GM12892 (cell line): ENCODE results near the gene SLAMF9.

Experiments used
- POLR2AphosphoS5 ChIP-seq: IDR thresholded peaks from 2 replicates; pipeline ENCODE4 v1.6.1; 2011; ENCODE audit warnings: low read depth, low read length, control low read depth
- TAF1 ChIP-seq: IDR thresholded peaks from 2 replicates; pipeline ENCODE4 v1.6.1; 2011; ENCODE audit warnings: low read depth, mild to moderate bottlenecking, control low read depth, low read length, borderline replicate concordance

- no peak for TF ChIP-seq TAF1
- no peak for TF ChIP-seq POLR2AphosphoS5
These were observed 18.2 kb downstream of the SLAMF9 start for GRCh38 chr1:159935719-159936272.
